Neural cell (in vitro differentiated cells): Measurements from ENCODE around the gene PLA2G5. TPM values are rescaled to one million over a fixed set of nuclear protein-coding genes. Genes with fewer than 3 reads are reported as not detected.

Source experiments
- H2AFZ ChIP-seq: fragments of 200-600, 300-800 bp; sonication (generic), shearing (Covaris generic); 2 replicates; pipeline ENCODE4 v1.6.0; 2014; ENCODE audit warnings: low read depth, mild to moderate bottlenecking, antibody characterized with exemption, low read length, moderate library complexity
- H3F3A ChIP-seq: fragments of 200-600 bp; shearing (Covaris generic); 2 replicates; pipeline ENCODE4 v1.6.1; 2016; ENCODE audit warnings: mild to moderate bottlenecking, moderate library complexity, mixed read lengths, antibody characterized with exemption, low read length; ENCODE audit not compliant: insufficient read depth, poor library complexity, severe bottlenecking
- H3K27ac ChIP-seq: fragments of 200-600, 300-800 bp; sonication (generic), shearing (Covaris generic); 2 replicates; pipeline ENCODE4 v1.5.1; 2014; ENCODE audit warnings: mild to moderate bottlenecking, low read length, moderate library complexity
- H3K27me3 ChIP-seq: fragments of 300-800, 200-600 bp; sonication (generic), shearing (Covaris generic); 2 replicates; pipeline ENCODE4 v1.6.0; 2014; ENCODE audit warnings: mild to moderate bottlenecking, low read depth, low read length, moderate library complexity; ENCODE audit not compliant: insufficient read depth
- H3K36me3 ChIP-seq: fragments of 300-800, 200-600 bp; sonication (generic), shearing (Covaris generic); 2 replicates; pipeline ENCODE4 v1.5.1; 2014; ENCODE audit warnings: mild to moderate bottlenecking, antibody characterized with exemption, low read length, moderate library complexity; ENCODE audit not compliant: insufficient read depth
- H3K4me2 ChIP-seq: fragments of 300-800, 200-600 bp; sonication (generic), shearing (Covaris generic); 2 replicates; pipeline ENCODE4 v1.6.0; 2014; ENCODE audit warnings: mild to moderate bottlenecking, low read length
- H3K4me3 ChIP-seq: fragments of 300-800, 200-600 bp; sonication (generic), shearing (Covaris generic); 2 replicates; pipeline ENCODE4 v1.5.1; 2014; ENCODE audit warnings: mild to moderate bottlenecking, low read length, moderate library complexity
- H3K79me2 ChIP-seq: fragments of 200-600 bp; shearing (Covaris generic); replicated peaks from 2 replicates; pipeline ENCODE4 v1.6.0; 2014; ENCODE audit warnings: mild to moderate bottlenecking, low read length, moderate library complexity; ENCODE audit not compliant: insufficient read depth
- H3K9ac ChIP-seq: fragments of 300-800, 200-600 bp; sonication (generic), shearing (Covaris generic); 2 replicates; pipeline ENCODE4 v1.6.1; 2016; ENCODE audit warnings: mild to moderate bottlenecking, low read length, mixed read lengths
- H3K9me2 ChIP-seq: fragments of 200-600 bp; shearing (Covaris generic); 2 replicates; pipeline ENCODE4 v1.6.1; 2016; ENCODE audit warnings: mild to moderate bottlenecking, low read length, mixed read lengths; ENCODE audit not compliant: insufficient read depth
- H3K9me3 ChIP-seq: fragments of 200-600, 300-800 bp; sonication (generic), shearing (Covaris generic); 2 replicates; pipeline ENCODE4 v1.6.1; 2016; ENCODE audit warnings: mild to moderate bottlenecking, mixed run types, low read length, moderate library complexity, mixed read lengths
- H4K20me1 ChIP-seq: fragments of 200-600 bp; shearing (Covaris generic); 2 replicates; pipeline ENCODE4 v1.6.1; 2016; ENCODE audit warnings: mild to moderate bottlenecking, mixed run types; ENCODE audit not compliant: insufficient read depth
- CTCF ChIP-seq: fragments of 450-650 bp; IDR thresholded peaks from 2 replicates; pipeline ENCODE4 v1.5.1; 2014; ENCODE audit warnings: antibody characterized with exemption, mild to moderate bottlenecking, moderate library complexity; ENCODE audit not compliant: poor library complexity, severe bottlenecking
- EP300 ChIP-seq: fragments of 450-650 bp; conservative IDR thresholded peaks from 2 replicates; pipeline ENCODE4 v1.6.1; 2014; ENCODE audit warnings: antibody characterized with exemption, mild to moderate bottlenecking, moderate library complexity; ENCODE audit not compliant: poor library complexity, severe bottlenecking
- EZH2 ChIP-seq: fragments of 200-600, 300-800 bp; shearing (Covaris generic), sonication (generic); IDR thresholded peaks from 2 replicates; pipeline ENCODE4 v1.6.1; 2014; ENCODE audit warnings: antibody characterized with exemption, low read length, borderline replicate concordance, mild to moderate bottlenecking; ENCODE audit not compliant: insufficient read depth, poor library complexity, severe bottlenecking
- MXI1 ChIP-seq: fragments of 450-650 bp; conservative IDR thresholded peaks from 2 replicates; pipeline ENCODE4 v1.6.1; 2014; ENCODE audit warnings: antibody characterized with exemption, mild to moderate bottlenecking; ENCODE audit not compliant: poor library complexity, severe bottlenecking
- SMC3 ChIP-seq: fragments of 450-650 bp; conservative IDR thresholded peaks from 2 replicates; pipeline ENCODE4 v1.6.1; 2014; ENCODE audit warnings: antibody characterized with exemption, mild to moderate bottlenecking, moderate library complexity; ENCODE audit not compliant: poor library complexity
- TAF1 ChIP-seq: IDR thresholded peaks from 2 replicates; pipeline ENCODE4 v1.6.1; 2012; ENCODE audit warnings: low read depth
- polyA plus RNA-seq: library from polyadenylated mRNA; depleted of rRNA; stranded (reverse); fragments of >200 nt; gene quantifications from 2 replicates; pipeline ENCODE4 v1.2.3, GENCODE V29; 2014
- TF ChIP-seq, protein P1 (sequence below): IDR thresholded peaks from 2 replicates; pipeline ENCODE4 v1.6.1; 2012; ENCODE audit warnings: borderline replicate concordance

The PLA2G5 gene
- polyA plus RNA-seq, 1 donor from 2014 or later, result not detected

- H3K9ac ChIP-seq, result no peak overlapping the region
- H2AFZ ChIP-seq, result no peak overlapping the region
- no peaks in the 10 kb centered on the region for H4K20me1 ChIP-seq
- H3K36me3 ChIP-seq, result no peaks in the 10 kb centered on the region
- no peak overlapping the region for H3K4me2 ChIP-seq
- H3K9me2 ChIP-seq, result no peaks in the 10 kb centered on the region
- H3K4me3 ChIP-seq, result no peak overlapping the region
- H3K9me3 ChIP-seq, result no peaks in the 10 kb centered on the region
- no peak for TF ChIP-seq TAF1
- TF ChIP-seq EZH2, result no peak
- no peak for TF ChIP-seq SMC3
- TF ChIP-seq, protein P1, sequence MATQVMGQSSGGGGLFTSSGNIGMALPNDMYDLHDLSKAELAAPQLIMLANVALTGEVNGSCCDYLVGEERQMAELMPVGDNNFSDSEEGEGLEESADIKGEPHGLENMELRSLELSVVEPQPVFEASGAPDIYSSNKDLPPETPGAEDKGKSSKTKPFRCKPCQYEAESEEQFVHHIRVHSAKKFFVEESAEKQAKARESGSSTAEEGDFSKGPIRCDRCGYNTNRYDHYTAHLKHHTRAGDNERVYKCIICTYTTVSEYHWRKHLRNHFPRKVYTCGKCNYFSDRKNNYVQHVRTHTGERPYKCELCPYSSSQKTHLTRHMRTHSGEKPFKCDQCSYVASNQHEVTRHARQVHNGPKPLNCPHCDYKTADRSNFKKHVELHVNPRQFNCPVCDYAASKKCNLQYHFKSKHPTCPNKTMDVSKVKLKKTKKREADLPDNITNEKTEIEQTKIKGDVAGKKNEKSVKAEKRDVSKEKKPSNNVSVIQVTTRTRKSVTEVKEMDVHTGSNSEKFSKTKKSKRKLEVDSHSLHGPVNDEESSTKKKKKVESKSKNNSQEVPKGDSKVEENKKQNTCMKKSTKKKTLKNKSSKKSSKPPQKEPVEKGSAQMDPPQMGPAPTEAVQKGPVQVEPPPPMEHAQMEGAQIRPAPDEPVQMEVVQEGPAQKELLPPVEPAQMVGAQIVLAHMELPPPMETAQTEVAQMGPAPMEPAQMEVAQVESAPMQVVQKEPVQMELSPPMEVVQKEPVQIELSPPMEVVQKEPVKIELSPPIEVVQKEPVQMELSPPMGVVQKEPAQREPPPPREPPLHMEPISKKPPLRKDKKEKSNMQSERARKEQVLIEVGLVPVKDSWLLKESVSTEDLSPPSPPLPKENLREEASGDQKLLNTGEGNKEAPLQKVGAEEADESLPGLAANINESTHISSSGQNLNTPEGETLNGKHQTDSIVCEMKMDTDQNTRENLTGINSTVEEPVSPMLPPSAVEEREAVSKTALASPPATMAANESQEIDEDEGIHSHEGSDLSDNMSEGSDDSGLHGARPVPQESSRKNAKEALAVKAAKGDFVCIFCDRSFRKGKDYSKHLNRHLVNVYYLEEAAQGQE, result no peak
- TF ChIP-seq EP300, result no peak
- TF ChIP-seq CTCF, result no peak
- H3K27ac ChIP-seq, result no peak overlapping the region
- H3K79me2 ChIP-seq, result no peaks in the 10 kb centered on the region
- no peaks in the 10 kb centered on the region for H3F3A ChIP-seq
- no peaks in the 10 kb centered on the region for H3K27me3 ChIP-seq
These were observed 2.8 kb downstream of the PLA2G5 start for GRCh38 chr1:20072771-20073170.

GRCh38 chr1:20073256-20073655 is 3.3 kb downstream of the PLA2G5 start:
- H3K79me2 ChIP-seq, result no peaks in the 10 kb centered on the region
- H3K9me3 ChIP-seq, result no peaks in the 10 kb centered on the region
- no peaks in the 10 kb centered on the region for H3K9me2 ChIP-seq
- no peak overlapping the region for H3K9ac ChIP-seq
- no peak overlapping the region for H3K4me2 ChIP-seq
- H4K20me1 ChIP-seq, result no peaks in the 10 kb centered on the region
- no peaks in the 10 kb centered on the region for H3K27me3 ChIP-seq
- H3K4me3 ChIP-seq, result no peak overlapping the region
- TF ChIP-seq SMC3, result no peak
- no peak for TF ChIP-seq MXI1
- no peak for TF ChIP-seq EZH2
- TF ChIP-seq, protein P1, result no peak
- TF ChIP-seq CTCF, result no peak
- TF ChIP-seq EP300, result no peak
- H3K27ac ChIP-seq, result no peak overlapping the region
- no peak overlapping the region for H2AFZ ChIP-seq
- H3K36me3 ChIP-seq, result no peaks in the 10 kb centered on the region
- no peaks in the 10 kb centered on the region for H3F3A ChIP-seq
